ENCODE results near the gene IL1F10. TPM values are rescaled to one million over a fixed set of nuclear protein-coding genes. Genes with fewer than 3 reads are reported as not detected.
A peak's percentile ranks its signal among the peaks of the same experiment; 100 is the strongest.

Gene IL1F10
- total and polyA plus RNA-seq, 2 of the 13 experiments (the other 11 are each of a cell fraction or from before 2014, with no cell fraction given): not detected

GRCh38 chr2:113088213-113088992 is 20.6 kb downstream of the IL1F10 start (continued):
- TF ChIP-seq PAXIP1 (CRISPR knock-in tag; conservative IDR thresholded peaks at IDR 0.05) (peak; percentile 93), AGO2 (optimal IDR thresholded peaks at IDR 0.05; ENCODE audit: low read depth, low read length) (no peak), ZNF788 (CRISPR knock-in tag; IDR thresholded peaks at IDR 0.05; ENCODE audit: borderline replicate concordance) (peak; percentile 73; the same call in 1 of the 2 replicates), ZBTB37 (CRISPR knock-in tag; IDR thresholded peaks at IDR 0.05) (no peak), EHMT2 (IDR thresholded peaks at IDR 0.05; ENCODE audit: borderline replicate concordance, low read depth, low read length) (peak; percentile 82; the same call in 1 of the 2 replicates), ZSCAN5A (CRISPR knock-in tag; IDR thresholded peaks at IDR 0.05; ENCODE audit: borderline replicate concordance) (no peak), SOX13 (IDR thresholded peaks at IDR 0.05) (no peak), SOX13 (CRISPR knock-in tag; conservative IDR thresholded peaks at IDR 0.05 in 1 of 2, IDR thresholded peaks at IDR 0.05 in 1 of 2) (peak in 1 of 2 experiments; percentile 80; a peak in 2 of 4 replicates), NR1H2 (CRISPR knock-in tag; IDR thresholded peaks at IDR 0.05; ENCODE audit: borderline replicate concordance, low read depth) (no peak)
- TF ChIP-seq, protein P1, sequence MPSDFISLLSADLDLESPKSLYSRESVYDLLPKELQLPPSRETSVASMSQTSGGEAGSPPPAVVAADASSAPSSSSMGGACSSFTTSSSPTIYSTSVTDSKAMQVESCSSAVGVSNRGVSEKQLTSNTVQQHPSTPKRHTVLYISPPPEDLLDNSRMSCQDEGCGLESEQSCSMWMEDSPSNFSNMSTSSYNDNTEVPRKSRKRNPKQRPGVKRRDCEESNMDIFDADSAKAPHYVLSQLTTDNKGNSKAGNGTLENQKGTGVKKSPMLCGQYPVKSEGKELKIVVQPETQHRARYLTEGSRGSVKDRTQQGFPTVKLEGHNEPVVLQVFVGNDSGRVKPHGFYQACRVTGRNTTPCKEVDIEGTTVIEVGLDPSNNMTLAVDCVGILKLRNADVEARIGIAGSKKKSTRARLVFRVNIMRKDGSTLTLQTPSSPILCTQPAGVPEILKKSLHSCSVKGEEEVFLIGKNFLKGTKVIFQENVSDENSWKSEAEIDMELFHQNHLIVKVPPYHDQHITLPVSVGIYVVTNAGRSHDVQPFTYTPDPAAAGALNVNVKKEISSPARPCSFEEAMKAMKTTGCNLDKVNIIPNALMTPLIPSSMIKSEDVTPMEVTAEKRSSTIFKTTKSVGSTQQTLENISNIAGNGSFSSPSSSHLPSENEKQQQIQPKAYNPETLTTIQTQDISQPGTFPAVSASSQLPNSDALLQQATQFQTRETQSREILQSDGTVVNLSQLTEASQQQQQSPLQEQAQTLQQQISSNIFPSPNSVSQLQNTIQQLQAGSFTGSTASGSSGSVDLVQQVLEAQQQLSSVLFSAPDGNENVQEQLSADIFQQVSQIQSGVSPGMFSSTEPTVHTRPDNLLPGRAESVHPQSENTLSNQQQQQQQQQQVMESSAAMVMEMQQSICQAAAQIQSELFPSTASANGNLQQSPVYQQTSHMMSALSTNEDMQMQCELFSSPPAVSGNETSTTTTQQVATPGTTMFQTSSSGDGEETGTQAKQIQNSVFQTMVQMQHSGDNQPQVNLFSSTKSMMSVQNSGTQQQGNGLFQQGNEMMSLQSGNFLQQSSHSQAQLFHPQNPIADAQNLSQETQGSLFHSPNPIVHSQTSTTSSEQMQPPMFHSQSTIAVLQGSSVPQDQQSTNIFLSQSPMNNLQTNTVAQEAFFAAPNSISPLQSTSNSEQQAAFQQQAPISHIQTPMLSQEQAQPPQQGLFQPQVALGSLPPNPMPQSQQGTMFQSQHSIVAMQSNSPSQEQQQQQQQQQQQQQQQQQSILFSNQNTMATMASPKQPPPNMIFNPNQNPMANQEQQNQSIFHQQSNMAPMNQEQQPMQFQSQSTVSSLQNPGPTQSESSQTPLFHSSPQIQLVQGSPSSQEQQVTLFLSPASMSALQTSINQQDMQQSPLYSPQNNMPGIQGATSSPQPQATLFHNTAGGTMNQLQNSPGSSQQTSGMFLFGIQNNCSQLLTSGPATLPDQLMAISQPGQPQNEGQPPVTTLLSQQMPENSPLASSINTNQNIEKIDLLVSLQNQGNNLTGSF (CRISPR knock-in tag; IDR thresholded peaks at IDR 0.05): no peak

Data from HepG2 (cell line).